Measurements from ENCODE around the gene MAPK12. TPM values are rescaled to one million over a fixed set of nuclear protein-coding genes. Genes with fewer than 3 reads are reported as not detected.

Gene MAPK12
- polyA plus RNA-seq, 1 donor from 2014 or later = 36.7 TPM

DNA sequence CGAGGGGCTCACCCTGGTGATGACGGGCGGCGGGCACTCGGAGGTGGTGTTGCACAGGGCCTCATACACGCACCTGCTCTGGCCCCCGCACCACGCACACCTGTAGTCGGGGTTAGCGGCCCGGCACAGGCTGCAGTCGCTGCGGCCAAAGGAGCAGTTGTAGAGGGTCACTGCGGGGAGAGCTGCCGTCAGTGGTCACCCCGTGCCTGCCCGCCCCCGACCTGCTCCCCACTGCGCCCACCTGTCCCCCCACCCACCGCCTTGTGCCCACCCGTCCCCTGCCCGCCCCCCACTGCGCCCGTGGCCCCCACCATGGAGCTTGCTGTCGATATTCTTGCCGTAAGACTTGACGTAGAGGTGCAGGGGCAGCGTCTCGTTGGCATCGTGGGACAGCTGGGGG is 22.3 kb upstream of the MAPK12 start:
- Histone ChIP-seq H3K36me3 (ENCODE audit: insufficient read depth, low read length) (no peaks in the 10 kb centered on the region), H3K27ac (ENCODE audit: low read length) (no peak overlapping the region)

DNA sequence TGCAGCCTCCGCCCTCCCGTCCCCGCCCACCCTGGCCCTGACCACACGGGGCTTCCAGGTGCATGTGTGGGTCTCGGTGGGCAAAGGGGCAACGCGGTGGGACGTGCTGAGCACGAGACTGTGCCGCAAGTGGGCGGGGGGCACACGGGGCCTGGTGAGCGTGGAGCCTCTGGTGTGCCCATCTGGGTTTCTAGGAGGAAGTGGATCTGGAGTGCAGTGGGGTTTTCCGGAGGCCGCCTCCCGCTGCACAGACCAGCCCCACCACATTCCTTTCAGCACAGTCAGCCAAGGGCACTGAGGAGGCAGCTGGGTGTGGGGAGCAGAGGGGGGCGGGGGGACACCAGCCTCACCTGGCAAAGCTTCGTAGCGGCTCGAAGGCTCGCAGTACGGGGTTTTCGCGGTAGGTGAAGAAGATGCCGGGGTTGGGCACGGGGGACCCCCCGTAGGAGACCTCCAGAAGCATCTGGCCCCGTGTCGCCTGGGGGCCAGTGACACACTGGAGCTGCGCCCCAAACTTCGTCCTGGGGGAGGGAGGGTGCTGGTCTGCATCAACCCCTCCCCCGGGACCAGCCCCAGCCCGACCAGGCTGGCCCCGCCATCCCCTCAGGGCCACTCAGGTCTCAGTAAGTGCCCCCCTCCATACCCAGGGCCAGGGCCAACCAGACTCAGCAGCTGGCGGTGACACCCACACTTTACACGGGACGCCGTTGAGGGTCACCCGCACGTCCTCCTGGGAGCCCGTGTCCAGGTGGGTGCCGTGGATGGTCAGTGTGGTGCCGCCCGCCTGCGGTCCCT is 21.1 kb upstream of the MAPK12 start:
- H3K4me3 ChIP-seq (ENCODE audit: low read length) = no peak overlapping the region
- H2AFZ ChIP-seq (ENCODE audit: low read depth, low read length) = no peak overlapping the region
- TF ChIP-seq, protein P1, sequence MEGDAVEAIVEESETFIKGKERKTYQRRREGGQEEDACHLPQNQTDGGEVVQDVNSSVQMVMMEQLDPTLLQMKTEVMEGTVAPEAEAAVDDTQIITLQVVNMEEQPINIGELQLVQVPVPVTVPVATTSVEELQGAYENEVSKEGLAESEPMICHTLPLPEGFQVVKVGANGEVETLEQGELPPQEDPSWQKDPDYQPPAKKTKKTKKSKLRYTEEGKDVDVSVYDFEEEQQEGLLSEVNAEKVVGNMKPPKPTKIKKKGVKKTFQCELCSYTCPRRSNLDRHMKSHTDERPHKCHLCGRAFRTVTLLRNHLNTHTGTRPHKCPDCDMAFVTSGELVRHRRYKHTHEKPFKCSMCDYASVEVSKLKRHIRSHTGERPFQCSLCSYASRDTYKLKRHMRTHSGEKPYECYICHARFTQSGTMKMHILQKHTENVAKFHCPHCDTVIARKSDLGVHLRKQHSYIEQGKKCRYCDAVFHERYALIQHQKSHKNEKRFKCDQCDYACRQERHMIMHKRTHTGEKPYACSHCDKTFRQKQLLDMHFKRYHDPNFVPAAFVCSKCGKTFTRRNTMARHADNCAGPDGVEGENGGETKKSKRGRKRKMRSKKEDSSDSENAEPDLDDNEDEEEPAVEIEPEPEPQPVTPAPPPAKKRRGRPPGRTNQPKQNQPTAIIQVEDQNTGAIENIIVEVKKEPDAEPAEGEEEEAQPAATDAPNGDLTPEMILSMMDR (IDR thresholded peaks at IDR 0.05; ENCODE audit: poor library complexity, severe bottlenecking) = no peak
- no peak for TF ChIP-seq POLR2AphosphoS5 (IDR thresholded peaks at IDR 0.05)
- no peak for TF ChIP-seq MXI1 (conservative IDR thresholded peaks at IDR 0.05; ENCODE audit: poor library complexity, severe bottlenecking)
- H3K9me2 ChIP-seq (ENCODE audit: insufficient read depth, low read length) = no peaks in the 10 kb centered on the region
- no peaks in the 10 kb centered on the region for H3K9me3 ChIP-seq (ENCODE audit: low read length)
- H4K20me1 ChIP-seq (ENCODE audit: insufficient read depth) = no peaks in the 10 kb centered on the region
- H3K36me3 ChIP-seq (ENCODE audit: insufficient read depth, low read length) = no peaks in the 10 kb centered on the region
- H3K27ac ChIP-seq (ENCODE audit: low read length) = no peak overlapping the region
- no peak overlapping the region for H3K9ac ChIP-seq (ENCODE audit: low read length)
- no peaks in the 10 kb centered on the region for H3F3A ChIP-seq (ENCODE audit: insufficient read depth, low read length, poor library complexity, severe bottlenecking)
- H3K4me2 ChIP-seq (ENCODE audit: low read length) = no peak overlapping the region
- no peaks in the 10 kb centered on the region for H3K27me3 ChIP-seq (ENCODE audit: insufficient read depth, low read depth, low read length)
- no peaks in the 10 kb centered on the region for H3K79me2 ChIP-seq (replicated peaks; ENCODE audit: insufficient read depth, low read length)

More for the DNA sequence above, 22.3 kb upstream of the MAPK12 start:
- H3K9me2 ChIP-seq (ENCODE audit: insufficient read depth, low read length) = no peaks in the 10 kb centered on the region
- H3K79me2 ChIP-seq (replicated peaks; ENCODE audit: insufficient read depth, low read length) = peaks cover 3% of the 10 kb centered on the region
- H3F3A ChIP-seq (ENCODE audit: insufficient read depth, low read length, poor library complexity, severe bottlenecking) = no peaks in the 10 kb centered on the region
- no peak overlapping the region for H3K4me3 ChIP-seq (ENCODE audit: low read length)
- no peaks in the 10 kb centered on the region for H3K27me3 ChIP-seq (ENCODE audit: insufficient read depth, low read depth, low read length)
- H3K4me2 ChIP-seq (ENCODE audit: low read length) = no peak overlapping the region
- H2AFZ ChIP-seq (ENCODE audit: low read depth, low read length) = no peak overlapping the region
- TF ChIP-seq EZH2 (IDR thresholded peaks at IDR 0.05; ENCODE audit: borderline replicate concordance, insufficient read depth, low read length, poor library complexity, severe bottlenecking) (no peak), EP300 (conservative IDR thresholded peaks at IDR 0.05; ENCODE audit: poor library complexity, severe bottlenecking) (no peak), POLR2AphosphoS5 (IDR thresholded peaks at IDR 0.05) (no peak), TAF1 (IDR thresholded peaks at IDR 0.05; ENCODE audit: low read depth) (no peak), RAD21 (conservative IDR thresholded peaks at IDR 0.05) (no peak), SMC3 (conservative IDR thresholded peaks at IDR 0.05; ENCODE audit: poor library complexity) (no peak), MXI1 (conservative IDR thresholded peaks at IDR 0.05; ENCODE audit: poor library complexity, severe bottlenecking) (no peak)
- TF ChIP-seq, protein P1 (IDR thresholded peaks at IDR 0.05; ENCODE audit: poor library complexity, severe bottlenecking) = no peak
- TF ChIP-seq, protein P2, sequence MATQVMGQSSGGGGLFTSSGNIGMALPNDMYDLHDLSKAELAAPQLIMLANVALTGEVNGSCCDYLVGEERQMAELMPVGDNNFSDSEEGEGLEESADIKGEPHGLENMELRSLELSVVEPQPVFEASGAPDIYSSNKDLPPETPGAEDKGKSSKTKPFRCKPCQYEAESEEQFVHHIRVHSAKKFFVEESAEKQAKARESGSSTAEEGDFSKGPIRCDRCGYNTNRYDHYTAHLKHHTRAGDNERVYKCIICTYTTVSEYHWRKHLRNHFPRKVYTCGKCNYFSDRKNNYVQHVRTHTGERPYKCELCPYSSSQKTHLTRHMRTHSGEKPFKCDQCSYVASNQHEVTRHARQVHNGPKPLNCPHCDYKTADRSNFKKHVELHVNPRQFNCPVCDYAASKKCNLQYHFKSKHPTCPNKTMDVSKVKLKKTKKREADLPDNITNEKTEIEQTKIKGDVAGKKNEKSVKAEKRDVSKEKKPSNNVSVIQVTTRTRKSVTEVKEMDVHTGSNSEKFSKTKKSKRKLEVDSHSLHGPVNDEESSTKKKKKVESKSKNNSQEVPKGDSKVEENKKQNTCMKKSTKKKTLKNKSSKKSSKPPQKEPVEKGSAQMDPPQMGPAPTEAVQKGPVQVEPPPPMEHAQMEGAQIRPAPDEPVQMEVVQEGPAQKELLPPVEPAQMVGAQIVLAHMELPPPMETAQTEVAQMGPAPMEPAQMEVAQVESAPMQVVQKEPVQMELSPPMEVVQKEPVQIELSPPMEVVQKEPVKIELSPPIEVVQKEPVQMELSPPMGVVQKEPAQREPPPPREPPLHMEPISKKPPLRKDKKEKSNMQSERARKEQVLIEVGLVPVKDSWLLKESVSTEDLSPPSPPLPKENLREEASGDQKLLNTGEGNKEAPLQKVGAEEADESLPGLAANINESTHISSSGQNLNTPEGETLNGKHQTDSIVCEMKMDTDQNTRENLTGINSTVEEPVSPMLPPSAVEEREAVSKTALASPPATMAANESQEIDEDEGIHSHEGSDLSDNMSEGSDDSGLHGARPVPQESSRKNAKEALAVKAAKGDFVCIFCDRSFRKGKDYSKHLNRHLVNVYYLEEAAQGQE (IDR thresholded peaks at IDR 0.05; ENCODE audit: borderline replicate concordance) = no peak
- H3K9me3 ChIP-seq (ENCODE audit: low read length) = no peaks in the 10 kb centered on the region
- H4K20me1 ChIP-seq (ENCODE audit: insufficient read depth) = no peaks in the 10 kb centered on the region
- H3K9ac ChIP-seq (ENCODE audit: low read length) = no peak overlapping the region
